GM21529 (cell line): ENCODE data around the gene NKX2-1.
"Not testable (repeated sequence)": the region's sequence is repeated elsewhere in the genome, so short reads cannot be mapped to it uniquely, and the experiment has no call there.

Source experiments
- ATAC-seq: cut with Tn5 transposase; IDR thresholded peaks from one replicate; pipeline ENCODE4 v1.9.1; 2021; ENCODE audit not compliant: unreplicated experiment

NKX2-1 gene

GRCh38 chr14:36505892-36506731 lies 13.9 kb downstream of the NKX2-1 start:
- ATAC-seq: no peak

GRCh38 chr14:36505181-36505815 lies 14.7 kb downstream of the NKX2-1 start:
- peak; percentile 62 for ATAC-seq

GRCh38 chr14:36504771-36505175 lies 15.3 kb downstream of the NKX2-1 start:
- no peak for ATAC-seq

GRCh38 chr14:36503771-36504741 lies 16.0 kb downstream of the NKX2-1 start:
- no peak for ATAC-seq

- ATAC-seq: no peak
Observed at GRCh38 chr14:36502558-36503508, 17.2 kb downstream of the NKX2-1 start.

- ATAC-seq: no peak
Observed at GRCh38 chr14:36498938-36499337, 21.1 kb downstream of the NKX2-1 start.

- no peak for ATAC-seq
Observed at GRCh38 chr14:36496346-36496745, 23.7 kb downstream of the NKX2-1 start.

- no peak for ATAC-seq
Observed at GRCh38 chr14:36495666-36496065, 24.4 kb downstream of the NKX2-1 start.

- ATAC-seq: no peak
Observed at GRCh38 chr14:36493761-36494160, 26.3 kb downstream of the NKX2-1 start.

GRCh38 chr14:36485773-36486172 lies 34.3 kb downstream of the NKX2-1 start:
- ATAC-seq: peak; percentile 42

- ATAC-seq: peak; percentile 60
Observed at GRCh38 chr14:36479344-36479743, 40.7 kb downstream of the NKX2-1 start.

GRCh38 chr14:36478782-36479181 lies 41.2 kb downstream of the NKX2-1 start:
- ATAC-seq: peak; percentile 58

- ATAC-seq: no peak
Observed at GRCh38 chr14:36477266-36477665, 42.8 kb downstream of the NKX2-1 start.

- not testable (repeated sequence) for ATAC-seq
Observed at GRCh38 chr14:36476061-36476460, 44.0 kb downstream of the NKX2-1 start.

- no peak for ATAC-seq
Observed at GRCh38 chr14:36474593-36474992, 45.4 kb downstream of the NKX2-1 start.

- ATAC-seq: no peak
Observed at GRCh38 chr14:36471431-36471830, 48.6 kb downstream of the NKX2-1 start.

- ATAC-seq: no peak
Observed at GRCh38 chr14:36467332-36467731, 52.7 kb downstream of the NKX2-1 start.
